ENCODE data around the gene NACA2.
"Not testable (repeated sequence)": the region's sequence is repeated elsewhere in the genome, so short reads cannot be mapped to it uniquely, and the experiment has no call there.

DNA sequence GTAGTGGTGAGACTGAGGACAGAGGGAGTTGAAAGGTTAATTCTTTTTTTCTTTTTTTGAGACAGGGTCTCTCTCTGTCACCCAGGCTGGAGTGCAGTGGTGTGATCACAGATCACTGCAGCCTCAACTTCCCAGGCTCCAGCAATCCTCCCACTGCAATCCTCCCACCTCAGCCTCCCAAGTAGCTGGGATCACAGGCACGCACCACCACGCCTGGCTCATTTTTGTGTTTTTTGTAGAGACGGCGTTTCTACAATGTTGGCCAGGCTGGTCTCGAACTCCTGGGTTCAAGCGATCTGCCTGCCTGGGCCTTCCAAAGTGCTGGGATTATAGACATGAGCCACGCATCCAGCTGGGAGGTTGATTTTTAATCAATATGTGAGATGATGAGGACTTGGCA is 18.5 kb downstream of the NACA2 start:
- TF ChIP-seq CTCF (conservative IDR thresholded peaks at IDR 0.05; ENCODE audit: low read depth, low read length); MAFK (IDR thresholded peaks at IDR 0.05; ENCODE audit: low read depth, low read length): not testable (repeated sequence)

Data from IMR-90 (cell line).